H1 (cell line): ENCODE data around the gene NRAS. TPM values are rescaled to one million over a fixed set of nuclear protein-coding genes. Genes with fewer than 3 reads are reported as not detected.

Experiments used
- CTCF ChIA-PET: fragments of 300-600 bp; sonication (Branson Sonifier 250); formaldehyde crosslinking; loops from one replicate; lab custom pipeline; 2021; ENCODE audit not compliant: partially characterized antibody; lab: Charles Lee
- POLR2A ChIA-PET: fragments of 300-600 bp; sonication (Branson Sonifier 250); formaldehyde crosslinking; loops from one replicate; lab custom pipeline; 2021; ENCODE audit warnings: inconsistent platforms; ENCODE audit not compliant: partially characterized antibody; lab: Charles Lee
- DNase-seq, 2 experiments: peaks; one replicate each; pipeline versions ENCODE4 v3.0.0 to v3.0.0-alpha.2; 2010 to 2022; ENCODE audit warnings: low spot score in 2 of 2, low read depth in 1 of 2, mixed read lengths in 1 of 2
- FAIRE-seq: peaks from 2 replicates; lab custom pipeline; 2011; peaks lifted over from hg19 to GRCh38; lab: Jason Lieb, UNC
- H2AFZ ChIP-seq: 2 replicates; pipeline ENCODE4 v1.8.1; 2012; ENCODE audit warnings: low read length, inconsistent platforms
- H2AK5ac ChIP-seq: 2 replicates; pipeline ENCODE4 v1.6.1; 2013; ENCODE audit warnings: low read depth, low read length
- H2BK120ac ChIP-seq: replicated peaks from 2 replicates; pipeline ENCODE3; 2013; ENCODE audit warnings: low read depth, low read length, inconsistent platforms
- H2BK12ac ChIP-seq: 2 replicates; pipeline ENCODE4 v1.6.1; 2013; ENCODE audit warnings: low read depth, low read length
- H2BK15ac ChIP-seq: 2 replicates; pipeline ENCODE4 v1.6.1; 2013; ENCODE audit warnings: low read length
- H2BK20ac ChIP-seq: 2 replicates; pipeline ENCODE4 v1.6.1; 2013; ENCODE audit warnings: low read length
- H2BK5ac ChIP-seq: 2 replicates; pipeline ENCODE4 v1.6.1; 2013; ENCODE audit warnings: low read depth, low read length
- H3K14ac ChIP-seq: 2 replicates; pipeline ENCODE4 v1.6.1; 2013; ENCODE audit warnings: inconsistent platforms; ENCODE audit not compliant: insufficient read length
- H3K18ac ChIP-seq: 2 replicates; pipeline ENCODE4 v1.6.1; 2013; ENCODE audit warnings: low read length; ENCODE audit errors: extremely low read depth
- H3K23ac ChIP-seq: 2 replicates; pipeline ENCODE4 v1.6.1; 2013; ENCODE audit warnings: inconsistent platforms; ENCODE audit not compliant: insufficient read length
- H3K23me2 ChIP-seq: 2 replicates; pipeline ENCODE4 v1.6.1; 2013; ENCODE audit warnings: low read depth, low read length
- H3K27ac ChIP-seq: 2 replicates; pipeline ENCODE4 v1.6.1; 2011; ENCODE audit warnings: low read depth, low read length, inconsistent platforms
- H3K27me3 ChIP-seq, 4 experiments: replicated peaks in 1 of 4; 1 replicate in 1 of 4; 2 replicates in 3 of 4; pipeline versions ENCODE4 v1.6.1 to v1.8.1; 2011 to 2013; ENCODE audit warnings: low read length in 3 of 4, mild to moderate bottlenecking in 3 of 4, inconsistent platforms in 2 of 4, mixed read lengths in 2 of 4, moderate library complexity in 1 of 4; ENCODE audit not compliant: control insufficient read depth in 3 of 4, insufficient read depth in 3 of 4; ENCODE audit errors: extremely low read depth in 1 of 4
- H3K36me3 ChIP-seq, 4 experiments: 2 replicates each; pipeline versions ENCODE4 v1.6.1 to v1.8.1; 2011 to 2013; ENCODE audit warnings: mild to moderate bottlenecking in 4 of 4, low read length in 3 of 4, moderate library complexity in 2 of 4, control low read depth in 1 of 4, inconsistent platforms in 1 of 4; ENCODE audit not compliant: insufficient read depth in 4 of 4, control insufficient read depth in 2 of 4
- H3K4ac ChIP-seq: replicated peaks from 2 replicates; pipeline ENCODE3; 2013; ENCODE audit warnings: low read length, low read depth, mixed read lengths, inconsistent platforms; ENCODE audit not compliant: insufficient read length
- H3K4me1 ChIP-seq, 4 experiments: replicated peaks in 1 of 4; 1 replicate in 1 of 4; 2 replicates in 3 of 4; pipeline versions ENCODE4 v1.6.1 to v1.8.1; 2011 to 2013; ENCODE audit warnings: low read length in 3 of 4, inconsistent platforms in 2 of 4, mixed read lengths in 1 of 4; ENCODE audit not compliant: insufficient read depth in 4 of 4, control insufficient read depth in 3 of 4
- H3K4me2 ChIP-seq, 2 experiments: 2 replicates each; pipeline versions ENCODE4 v1.6.1 to v1.8.1; 2011 to 2013; ENCODE audit warnings: low read depth in 2 of 2, low read length in 2 of 2, control low read depth in 1 of 2, inconsistent platforms in 1 of 2, mild to moderate bottlenecking in 1 of 2; ENCODE audit not compliant: insufficient read depth in 1 of 2
- H3K4me3 ChIP-seq, 4 experiments: fragments of 200-600, 300-600 bp in 1 of 4; sonication (generic), shearing (Covaris generic), sonication (Bioruptor Twin) in 1 of 4; 2 replicates each; pipeline versions ENCODE4 v1.5.1 to v1.8.1; 2011 to 2016; ENCODE audit warnings: low read length in 4 of 4, low read depth in 3 of 4, control low read depth in 2 of 4, inconsistent platforms in 2 of 4, mild to moderate bottlenecking in 2 of 4, mixed read lengths in 1 of 4, moderate library complexity in 1 of 4; ENCODE audit not compliant: insufficient read depth in 2 of 4; ENCODE audit errors: extremely low read depth in 1 of 4
- H3K56ac ChIP-seq: replicated peaks from 2 replicates; pipeline ENCODE3; 2013; ENCODE audit warnings: low read depth, mild to moderate bottlenecking, mixed read lengths, low read length, inconsistent platforms; ENCODE audit not compliant: insufficient read length
- H3K79me1 ChIP-seq: 2 replicates; pipeline ENCODE4 v1.6.1; 2013; ENCODE audit warnings: low read depth, low read length, control low read depth
- H3K79me2 ChIP-seq, 2 experiments: 2 replicates each; pipeline versions ENCODE4 v1.6.1 to v1.8.1; 2012 to 2013; ENCODE audit warnings: low read length in 2 of 2, mild to moderate bottlenecking in 2 of 2, inconsistent platforms in 1 of 2; ENCODE audit not compliant: insufficient read depth in 2 of 2, control insufficient read depth in 1 of 2
- H3K9ac ChIP-seq, 4 experiments: replicated peaks in 1 of 4; 1 replicate in 1 of 4; 2 replicates in 3 of 4; pipeline versions ENCODE4 v1.6.1 to v1.8.1; 2011 to 2013; ENCODE audit warnings: low read depth in 3 of 4, low read length in 3 of 4, control low read depth in 2 of 4, mild to moderate bottlenecking in 2 of 4, moderate library complexity in 2 of 4, inconsistent platforms in 1 of 4; ENCODE audit errors: extremely low read depth in 1 of 4
- H3K9me3 ChIP-seq, 2 experiments: 2 replicates each; pipeline versions ENCODE4 v1.6.1 to v1.8.1; 2012 to 2013; ENCODE audit warnings: mild to moderate bottlenecking in 2 of 2, moderate library complexity in 2 of 2, control low read depth in 1 of 2, inconsistent platforms in 1 of 2, low read depth in 1 of 2, low read length in 1 of 2, mixed read lengths in 1 of 2; ENCODE audit not compliant: insufficient read depth in 2 of 2
- H4K20me1 ChIP-seq, 2 experiments: replicated peaks in 1 of 2; 2 replicates each; pipeline versions ENCODE3 to v1.8.1; 2011 to 2013; ENCODE audit warnings: inconsistent platforms in 2 of 2, low read length in 2 of 2, mild to moderate bottlenecking in 1 of 2; ENCODE audit not compliant: insufficient read depth in 2 of 2, control insufficient read depth in 1 of 2
- H4K5ac ChIP-seq: 2 replicates; pipeline ENCODE4 v1.6.1; 2013; ENCODE audit warnings: low read length, low read depth, mixed read lengths, inconsistent platforms; ENCODE audit not compliant: insufficient read length
- H4K8ac ChIP-seq: 2 replicates; pipeline ENCODE4 v1.8.0; 2013; ENCODE audit warnings: mild to moderate bottlenecking, moderate library complexity, low read length, inconsistent platforms; ENCODE audit not compliant: insufficient read depth; ENCODE audit errors: extremely low read depth
- H4K91ac ChIP-seq: replicated peaks from 2 replicates; pipeline ENCODE3; 2013; ENCODE audit warnings: low read length, mixed read lengths, inconsistent platforms; ENCODE audit not compliant: insufficient read length
- CHD1 ChIP-seq: IDR thresholded peaks from 2 replicates; pipeline ENCODE4 v1.6.1; 2012; ENCODE audit warnings: low read depth, low read length, improper control_type of control experiment
- HDAC2 ChIP-seq, 2 experiments: fragments of 300-600 bp in 1 of 2; sonication (generic) in 1 of 2; IDR thresholded peaks; 2 replicates each; pipeline ENCODE4 v1.6.1; 2011 to 2012; ENCODE audit warnings: low read depth in 2 of 2, low read length in 2 of 2, mild to moderate bottlenecking in 2 of 2, moderate library complexity in 2 of 2, borderline replicate concordance in 1 of 2, inconsistent platforms in 1 of 2
- HDAC6 ChIP-seq: IDR thresholded peaks from one replicate; pipeline ENCODE4 v1.7.1; 2012; ENCODE audit warnings: low read depth, mild to moderate bottlenecking, inconsistent platforms, low read length, moderate library complexity
- MAFK ChIP-seq: IDR thresholded peaks from 2 replicates; pipeline ENCODE4 v1.6.1; 2012; ENCODE audit warnings: low read depth, mild to moderate bottlenecking, improper control_type of control experiment, low read length
- NANOG ChIP-seq: IDR thresholded peaks from 2 replicates; pipeline ENCODE4 v1.6.1; 2011; ENCODE audit warnings: low read length, low read depth, mild to moderate bottlenecking, inconsistent platforms; ENCODE audit not compliant: insufficient read depth, poor library complexity, severe bottlenecking
- NRF1 ChIP-seq: IDR thresholded peaks from 2 replicates; pipeline ENCODE4 v1.6.1; 2011; ENCODE audit warnings: mild to moderate bottlenecking, low read depth, low read length, improper control_type of control experiment
- POU5F1 ChIP-seq: IDR thresholded peaks from 2 replicates; pipeline ENCODE4 v1.6.1; 2011; ENCODE audit warnings: low read depth, mild to moderate bottlenecking, low read length, moderate library complexity
- RBBP5 ChIP-seq: IDR thresholded peaks from 2 replicates; pipeline ENCODE4 v1.7.1; 2012; ENCODE audit warnings: low read depth, mild to moderate bottlenecking, inconsistent platforms, low read length, moderate library complexity, borderline replicate concordance
- SIN3A ChIP-seq, 2 experiments: IDR thresholded peaks in 1 of 2; conservative IDR thresholded peaks in 1 of 2; 2 replicates each; pipeline ENCODE4 v1.6.1; 2011 to 2012; ENCODE audit warnings: low read length in 2 of 2, improper control_type of control experiment in 1 of 2, low read depth in 1 of 2, mild to moderate bottlenecking in 1 of 2
- SIRT6 ChIP-seq: IDR thresholded peaks from one replicate; pipeline ENCODE4 v1.7.1; 2012; ENCODE audit warnings: low read length, inconsistent platforms
- SRF ChIP-seq: IDR thresholded peaks from 2 replicates; pipeline ENCODE4 v1.6.1; 2011; ENCODE audit warnings: mild to moderate bottlenecking, low read depth, low read length, moderate library complexity
- WGBS, 2 experiments: shearing (Covaris generic) in 1 of 2; methylation state at CpG; one replicate each; pipeline versions ENCODE4 v1.1.6 to v1.1.7; 2013 to 2015; ENCODE audit warnings: low lambda C conversion rate in 2 of 2, mixed read lengths in 2 of 2, inconsistent platforms in 1 of 2, low coverage in 1 of 2, missing lambda C conversion rate in 1 of 2; ENCODE audit not compliant: insufficient replicate concordance in 2 of 2, insufficient coverage in 1 of 2, insufficient read length in 1 of 2; ENCODE audit errors: extremely low coverage in 1 of 2, missing lambda C conversion rate in 1 of 2; 5-methylcytosine and 5-hydroxymethylcytosine counted together
- polyA plus RNA-seq, 7 experiments: library from polyadenylated mRNA; depleted of rRNA in 3 of 7; stranded (reverse) in 5 of 7; unstranded in 2 of 7; fragments of >200 nt in 5 of 7; fragments of 200-250 nt in 2 of 7; gene quantifications; 1 replicate in 5 of 7; 2 replicates in 1 of 7; 4 replicates in 1 of 7; pipeline versions ENCODE4 v1.2.1 to v1.2.3, GENCODE V29; 2011 to 2013; ENCODE audit warnings: missing spikeins in 2 of 7, mixed read lengths in 2 of 7
- total RNA-seq: library from RNA; stranded (reverse); fragmentation: NEBNext Ultra II Directional; extraction: Animal tissue kit (Norgen Biotek cat#: 25700); gene quantifications from 2 replicates; pipeline ENCODE4 v1.2.1, GENCODE V29; 2021

Gene NRAS
- total and polyA plus RNA-seq, 2 of the 8 experiments (the other 6 are each of a cell fraction or from before 2014, with no cell fraction given) = 24.5 to 65.1 TPM

DNA sequence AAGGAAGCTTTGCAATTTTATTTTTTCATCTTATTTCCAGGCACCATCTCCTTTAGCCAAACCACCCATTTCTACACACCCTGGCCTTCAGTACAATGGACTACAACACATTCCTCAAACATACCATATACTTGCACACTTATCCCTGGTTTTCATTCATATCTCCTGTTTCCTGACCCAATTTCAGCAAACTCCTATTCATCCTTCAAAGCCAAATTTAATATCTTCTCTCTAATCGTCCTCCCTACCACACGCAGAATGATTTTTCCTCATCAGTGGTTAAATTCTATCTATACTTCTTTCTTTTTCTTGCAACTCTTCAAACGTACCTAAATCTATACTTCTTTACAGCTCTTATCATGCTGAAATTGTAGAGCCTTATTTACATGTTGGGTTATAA, 49.6 kb downstream of the NRAS start:
- H3K18ac ChIP-seq = no peak overlapping the region
- CTCF ChIA-PET = no interaction called here

More for the DNA sequence above, 49.6 kb downstream of the NRAS start:
- peaks cover 0 to 4% (median 1%) of the 10 kb centered on the region in 4 experiments; a peak in 1 of 7 replicates for H3K4me1 ChIP-seq
- no peak overlapping the region for H2BK12ac ChIP-seq
- no peak for DNase-seq
- H2BK20ac ChIP-seq = no peak overlapping the region
- POLR2A ChIA-PET = interaction anchor here (1.2 kb wide), 1 partner anchor 49 kb away, joined by 3 read pairs; no protein-coding TSS in a partner anchor
- no peak overlapping the region for H3K4me3 ChIP-seq
- H3K27ac ChIP-seq = no peak overlapping the region
- no peak overlapping the region for H4K5ac ChIP-seq
- H2BK15ac ChIP-seq = no peak overlapping the region
- peaks cover 10% of the 10 kb centered on the region for H3K23me2 ChIP-seq
- no peaks in the 10 kb centered on the region for H4K20me1 ChIP-seq
- no peaks in the 10 kb centered on the region for H3K79me1 ChIP-seq
- H2BK120ac ChIP-seq = no peak overlapping the region
- no peak overlapping the region for H3K23ac ChIP-seq
- H3K27me3 ChIP-seq = peaks cover 0 to 4% (median 2%) of the 10 kb centered on the region in 4 experiments; a peak in 2 of 7 replicates
- H2BK5ac ChIP-seq = no peak overlapping the region
- no peak overlapping the region for H2AK5ac ChIP-seq
- no peak overlapping the region for H3K4ac ChIP-seq
- no peaks in the 10 kb centered on the region for H3K9me3 ChIP-seq
- no peak overlapping the region for H3K56ac ChIP-seq
- H3K9ac ChIP-seq = no peak overlapping the region
- no peak for TF ChIP-seq SIN3A (conservative IDR thresholded peaks at IDR 0.05 in 1 of 2, IDR thresholded peaks at IDR 0.05 in 1 of 2; ENCODE audit: low read depth in 1 of 2, low read length in 2 of 2)
- no peak for TF ChIP-seq POU5F1
- TF ChIP-seq HDAC6 = no peak
- no peak for TF ChIP-seq MAFK
- no peak for TF ChIP-seq RBBP5
- TF ChIP-seq NANOG = no peak
- no peak for TF ChIP-seq HDAC2 (IDR thresholded peaks at IDR 0.05; ENCODE audit: borderline replicate concordance in 1 of 2, low read depth in 2 of 2, low read length in 2 of 2)
- no peak for TF ChIP-seq NRF1
- no peak for TF ChIP-seq SRF
- TF ChIP-seq SIRT6 = no peak
- no peak for TF ChIP-seq CHD1
- TF ChIP-seq, all 59 proteins: peak for 0
- Histone ChIP-seq H3K4me2 (no peak overlapping the region), H3K14ac (no peak overlapping the region), H2AFZ (no peak overlapping the region), H4K91ac (no peak overlapping the region), H4K8ac (no peak overlapping the region), H3K36me3 (no peaks in the 10 kb centered on the region), H3K79me2 (no peaks in the 10 kb centered on the region)
- WGBS, 2 experiments = 79 to 100% methylated on average over 2 to 3 of the region's 3 CpGs
- FAIRE-seq = no peak
